Measurements from ENCODE around the gene TMEM168.
"Not testable (repeated sequence)": the region's sequence is repeated elsewhere in the genome, so short reads cannot be mapped to it uniquely, and the experiment has no call there.

- not testable (repeated sequence) for TF ChIP-seq CTCF (conservative IDR thresholded peaks at IDR 0.05 in 1 of 2, IDR thresholded peaks at IDR 0.05 in 1 of 2; ENCODE audit: extremely low read depth in 1 of 2, insufficient read depth in 1 of 2, low read depth in 1 of 2, low read length in 2 of 2); EZH2 (IDR thresholded peaks at IDR 0.05; ENCODE audit: borderline replicate concordance, low read length)
Measured at GRCh38 chr7:112835928-112836327, 45.7 kb upstream of the TMEM168 start.

Measured in mammary epithelial cell (primary cell).